ENCODE results near the gene SLC25A21.
"Not testable (repeated sequence)": the region's sequence is repeated elsewhere in the genome, so short reads cannot be mapped to it uniquely, and the experiment has no call there.

SLC25A21 gene

GRCh38 chr14:37019488-37019887, 152.9 kb downstream of the SLC25A21 start:
- intact Hi-C loops (cut with micrococcal nuclease) = no loop called here
- no peak overlapping the region for H3K27ac Mint-ChIP-seq
- H3K27me3 Mint-ChIP-seq = no peaks in the 10 kb centered on the region
- H3K4me3 Mint-ChIP-seq = no peak overlapping the region
- H3K9me3 Mint-ChIP-seq = peaks cover 9% of the 10 kb centered on the region
- H3K36me3 Mint-ChIP-seq (ENCODE audit: low read depth) = no peaks in the 10 kb centered on the region
- H3K4me1 Mint-ChIP-seq (ENCODE audit: low read depth) = no peaks in the 10 kb centered on the region

- Mint-ChIP-seq H3K4me3 (no peak overlapping the region), H3K9me3 (peaks cover 9% of the 10 kb centered on the region), H3K36me3 (ENCODE audit: low read depth) (no peaks in the 10 kb centered on the region), H3K27me3 (no peaks in the 10 kb centered on the region), H3K4me1 (ENCODE audit: low read depth) (no peaks in the 10 kb centered on the region), H3K27ac (no peak overlapping the region)
- intact Hi-C loops (cut with micrococcal nuclease) = no loop called here
Measured at GRCh38 chr14:37018571-37019240, 153.7 kb downstream of the SLC25A21 start.

GRCh38 chr14:37013078-37013477, 159.3 kb downstream of the SLC25A21 start:
- Mint-ChIP-seq H3K4me1 (ENCODE audit: low read depth) (no peaks in the 10 kb centered on the region), H3K36me3 (ENCODE audit: low read depth) (no peaks in the 10 kb centered on the region), H3K4me3 (no peak overlapping the region), H3K27ac (no peak overlapping the region), H3K9me3 (peaks cover 9% of the 10 kb centered on the region), H3K27me3 (no peaks in the 10 kb centered on the region)
- intact Hi-C loops (cut with micrococcal nuclease) = no loop called here

- intact Hi-C loops (cut with micrococcal nuclease) = no loop called here
- Mint-ChIP-seq H3K4me1 (ENCODE audit: low read depth) (no peaks in the 10 kb centered on the region), H3K27me3 (no peaks in the 10 kb centered on the region), H3K9me3 (no peaks in the 10 kb centered on the region), H3K4me3 (no peak overlapping the region), H3K27ac (no peak overlapping the region), H3K36me3 (ENCODE audit: low read depth) (no peaks in the 10 kb centered on the region)
Measured at GRCh38 chr14:36998686-36999085, 173.7 kb downstream of the SLC25A21 start.

- Mint-ChIP-seq H3K9me3 (no peaks in the 10 kb centered on the region), H3K4me3 (no peak overlapping the region), H3K27me3 (no peaks in the 10 kb centered on the region), H3K27ac (no peak overlapping the region), H3K4me1 (ENCODE audit: low read depth) (no peaks in the 10 kb centered on the region), H3K36me3 (ENCODE audit: low read depth) (no peaks in the 10 kb centered on the region)
- intact Hi-C loops (cut with micrococcal nuclease) = no loop called here
Measured at GRCh38 chr14:36997843-36998242, 174.6 kb downstream of the SLC25A21 start.

GRCh38 chr14:36996857-36997590, 175.4 kb downstream of the SLC25A21 start:
- Mint-ChIP-seq H3K9me3 (no peaks in the 10 kb centered on the region), H3K36me3 (ENCODE audit: low read depth) (no peaks in the 10 kb centered on the region), H3K4me3 (no peak overlapping the region), H3K27me3 (no peaks in the 10 kb centered on the region), H3K4me1 (ENCODE audit: low read depth) (no peaks in the 10 kb centered on the region), H3K27ac (no peak overlapping the region)
- intact Hi-C loops (cut with micrococcal nuclease) = no loop called here

GRCh38 chr14:36996133-36996856, 176.1 kb downstream of the SLC25A21 start:
- Mint-ChIP-seq H3K27me3 (no peaks in the 10 kb centered on the region), H3K36me3 (ENCODE audit: low read depth) (no peaks in the 10 kb centered on the region), H3K4me1 (ENCODE audit: low read depth) (no peaks in the 10 kb centered on the region), H3K27ac (no peak overlapping the region), H3K9me3 (no peaks in the 10 kb centered on the region), H3K4me3 (no peak overlapping the region)
- intact Hi-C loops (cut with micrococcal nuclease) = no loop called here

GRCh38 chr14:36989806-36990205, 182.6 kb downstream of the SLC25A21 start:
- intact Hi-C loops (cut with micrococcal nuclease) = no loop called here
- H3K27me3 Mint-ChIP-seq = no peaks in the 10 kb centered on the region
- no peaks in the 10 kb centered on the region for H3K4me1 Mint-ChIP-seq (ENCODE audit: low read depth)
- H3K27ac Mint-ChIP-seq = no peak overlapping the region
- no peaks in the 10 kb centered on the region for H3K9me3 Mint-ChIP-seq
- no peak overlapping the region for H3K4me3 Mint-ChIP-seq
- H3K36me3 Mint-ChIP-seq (ENCODE audit: low read depth) = no peaks in the 10 kb centered on the region

GRCh38 chr14:36988989-36989388, 183.4 kb downstream of the SLC25A21 start:
- Mint-ChIP-seq H3K36me3 (ENCODE audit: low read depth) (no peaks in the 10 kb centered on the region), H3K27me3 (no peaks in the 10 kb centered on the region), H3K4me3 (no peak overlapping the region), H3K27ac (no peak overlapping the region), H3K4me1 (ENCODE audit: low read depth) (no peaks in the 10 kb centered on the region), H3K9me3 (no peaks in the 10 kb centered on the region)
- intact Hi-C loops (cut with micrococcal nuclease) = no loop called here

- Mint-ChIP-seq H3K27me3 (no peaks in the 10 kb centered on the region), H3K27ac (no peak overlapping the region), H3K4me3 (no peak overlapping the region), H3K4me1 (ENCODE audit: low read depth) (no peaks in the 10 kb centered on the region), H3K9me3 (no peaks in the 10 kb centered on the region), H3K36me3 (ENCODE audit: low read depth) (no peaks in the 10 kb centered on the region)
- intact Hi-C loops (cut with micrococcal nuclease) = no loop called here
Measured at GRCh38 chr14:36988568-36988967, 183.8 kb downstream of the SLC25A21 start.

- Mint-ChIP-seq H3K4me1 (ENCODE audit: low read depth) (no peaks in the 10 kb centered on the region), H3K27me3 (no peaks in the 10 kb centered on the region), H3K36me3 (ENCODE audit: low read depth) (no peaks in the 10 kb centered on the region), H3K4me3 (no peak overlapping the region), H3K27ac (no peak overlapping the region), H3K9me3 (no peaks in the 10 kb centered on the region)
- intact Hi-C loops (cut with micrococcal nuclease) = no loop called here
Measured at GRCh38 chr14:36986407-36986806, 186.0 kb downstream of the SLC25A21 start.

- H3K9me3 Mint-ChIP-seq = no peaks in the 10 kb centered on the region
- no peaks in the 10 kb centered on the region for H3K36me3 Mint-ChIP-seq (ENCODE audit: low read depth)
- intact Hi-C loops (cut with micrococcal nuclease) = no loop called here
- no peak overlapping the region for H3K27ac Mint-ChIP-seq
- H3K4me1 Mint-ChIP-seq (ENCODE audit: low read depth) = no peaks in the 10 kb centered on the region
- no peak overlapping the region for H3K4me3 Mint-ChIP-seq
- H3K27me3 Mint-ChIP-seq = no peaks in the 10 kb centered on the region
Measured at GRCh38 chr14:36981832-36982529, 190.4 kb downstream of the SLC25A21 start.

- H3K27ac Mint-ChIP-seq; H3K4me1 Mint-ChIP-seq (ENCODE audit: low read depth); H3K27me3 Mint-ChIP-seq; intact Hi-C loops (cut with micrococcal nuclease); H3K9me3 Mint-ChIP-seq; H3K36me3 Mint-ChIP-seq (ENCODE audit: low read depth); H3K4me3 Mint-ChIP-seq: not testable (repeated sequence)
Measured at GRCh38 chr14:36980413-36980812, 192.0 kb downstream of the SLC25A21 start.

- Mint-ChIP-seq H3K27me3 (no peaks in the 10 kb centered on the region), H3K27ac (no peak overlapping the region), H3K4me1 (ENCODE audit: low read depth) (no peaks in the 10 kb centered on the region), H3K9me3 (no peaks in the 10 kb centered on the region), H3K4me3 (no peak overlapping the region), H3K36me3 (ENCODE audit: low read depth) (no peaks in the 10 kb centered on the region)
- intact Hi-C loops (cut with micrococcal nuclease) = no loop called here
Measured at GRCh38 chr14:36979863-36980262, 192.5 kb downstream of the SLC25A21 start.

Measured in dendritic cell treated with granulocyte-macrophage colony-stimulating factor and Interleukin-4, amounts not matched to agents 40 ng/mL and 50 ng/mL, for 4 days (primary cell).